IPS-18a (cell line): ENCODE data around the gene MED10.

Source experiments
- H3K27ac ChIP-seq: one replicate; pipeline ENCODE4 v1.5.1; 2013; ENCODE audit warnings: low read length
- H3K27me3 ChIP-seq: one replicate; pipeline ENCODE4 v1.6.1; 2013; ENCODE audit warnings: mild to moderate bottlenecking, low read length; ENCODE audit not compliant: control insufficient read depth, insufficient read depth
- H3K36me3 ChIP-seq: one replicate; pipeline ENCODE4 v1.6.1; 2013; ENCODE audit warnings: low read depth, low read length; ENCODE audit not compliant: control insufficient read depth
- H3K4me1 ChIP-seq: one replicate; pipeline ENCODE4 v1.6.1; 2013; ENCODE audit warnings: low read depth, low read length; ENCODE audit not compliant: control insufficient read depth
- H3K4me3 ChIP-seq: one replicate; pipeline ENCODE4 v1.5.1; 2013; ENCODE audit warnings: low read length
- H3K9ac ChIP-seq: one replicate; pipeline ENCODE4 v1.6.1; 2013; ENCODE audit warnings: mild to moderate bottlenecking, low read length, moderate library complexity
- H3K9me3 ChIP-seq: one replicate; pipeline ENCODE4 v1.6.1; 2013; ENCODE audit warnings: low read depth, low read length; ENCODE audit not compliant: control insufficient read depth

MED10 gene

GRCh38 chr5:6356578-6357164 lies 21.7 kb downstream of the MED10 start:
- no peak overlapping the region for H3K27ac ChIP-seq
- no peak overlapping the region for H3K9ac ChIP-seq
- no peaks in the 10 kb centered on the region for H3K27me3 ChIP-seq
- H3K36me3 ChIP-seq = no peaks in the 10 kb centered on the region
- H3K4me1 ChIP-seq = no peaks in the 10 kb centered on the region
- no peaks in the 10 kb centered on the region for H3K9me3 ChIP-seq
- no peak overlapping the region for H3K4me3 ChIP-seq

GRCh38 chr5:6355294-6355693 lies 23.1 kb downstream of the MED10 start:
- H3K9me3 ChIP-seq = no peaks in the 10 kb centered on the region
- H3K9ac ChIP-seq = no peak overlapping the region
- H3K36me3 ChIP-seq = no peaks in the 10 kb centered on the region
- H3K4me1 ChIP-seq = no peaks in the 10 kb centered on the region
- H3K27ac ChIP-seq = no peak overlapping the region
- no peak overlapping the region for H3K4me3 ChIP-seq
- no peaks in the 10 kb centered on the region for H3K27me3 ChIP-seq

- Histone ChIP-seq H3K4me1 (no peaks in the 10 kb centered on the region), H3K27ac (no peak overlapping the region), H3K9me3 (no peaks in the 10 kb centered on the region), H3K36me3 (no peaks in the 10 kb centered on the region), H3K27me3 (no peaks in the 10 kb centered on the region), H3K4me3 (no peak overlapping the region), H3K9ac (no peak overlapping the region)
Observed at GRCh38 chr5:6354848-6355247, 23.5 kb downstream of the MED10 start.

GRCh38 chr5:6353602-6354302 lies 24.6 kb downstream of the MED10 start:
- H3K4me3 ChIP-seq = no peak overlapping the region
- H3K9me3 ChIP-seq = no peaks in the 10 kb centered on the region
- H3K27ac ChIP-seq = no peak overlapping the region
- H3K9ac ChIP-seq = no peak overlapping the region
- H3K27me3 ChIP-seq = no peaks in the 10 kb centered on the region
- H3K36me3 ChIP-seq = no peaks in the 10 kb centered on the region
- H3K4me1 ChIP-seq = no peaks in the 10 kb centered on the region

GRCh38 chr5:6350277-6351090 lies 27.9 kb downstream of the MED10 start:
- H3K9me3 ChIP-seq = no peaks in the 10 kb centered on the region
- H3K9ac ChIP-seq = no peak overlapping the region
- no peak overlapping the region for H3K27ac ChIP-seq
- no peaks in the 10 kb centered on the region for H3K36me3 ChIP-seq
- H3K27me3 ChIP-seq = no peaks in the 10 kb centered on the region
- no peak overlapping the region for H3K4me3 ChIP-seq
- H3K4me1 ChIP-seq = no peaks in the 10 kb centered on the region

- H3K27me3 ChIP-seq = no peaks in the 10 kb centered on the region
- H3K27ac ChIP-seq = no peak overlapping the region
- no peaks in the 10 kb centered on the region for H3K36me3 ChIP-seq
- H3K4me1 ChIP-seq = no peaks in the 10 kb centered on the region
- no peaks in the 10 kb centered on the region for H3K9me3 ChIP-seq
- H3K9ac ChIP-seq = no peak overlapping the region
- no peak overlapping the region for H3K4me3 ChIP-seq
Observed at GRCh38 chr5:6349387-6349786, 29.0 kb downstream of the MED10 start.

- Histone ChIP-seq H3K27ac (no peak overlapping the region), H3K4me1 (no peaks in the 10 kb centered on the region), H3K9me3 (no peaks in the 10 kb centered on the region), H3K36me3 (no peaks in the 10 kb centered on the region), H3K4me3 (no peak overlapping the region), H3K27me3 (no peaks in the 10 kb centered on the region), H3K9ac (no peak overlapping the region)
Observed at GRCh38 chr5:6348476-6349000, 29.8 kb downstream of the MED10 start.

GRCh38 chr5:6347673-6348072 lies 30.7 kb downstream of the MED10 start:
- Histone ChIP-seq H3K4me1 (no peaks in the 10 kb centered on the region), H3K9me3 (no peaks in the 10 kb centered on the region), H3K27me3 (no peaks in the 10 kb centered on the region), H3K4me3 (no peak overlapping the region), H3K27ac (no peak overlapping the region), H3K36me3 (no peaks in the 10 kb centered on the region), H3K9ac (no peak overlapping the region)

- H3K4me3 ChIP-seq = no peak overlapping the region
- no peaks in the 10 kb centered on the region for H3K9me3 ChIP-seq
- no peaks in the 10 kb centered on the region for H3K27me3 ChIP-seq
- H3K4me1 ChIP-seq = no peaks in the 10 kb centered on the region
- no peak overlapping the region for H3K9ac ChIP-seq
- no peak overlapping the region for H3K27ac ChIP-seq
- H3K36me3 ChIP-seq = no peaks in the 10 kb centered on the region
Observed at GRCh38 chr5:6347165-6347564, 31.2 kb downstream of the MED10 start.

GRCh38 chr5:6344593-6344989 lies 33.8 kb downstream of the MED10 start:
- Histone ChIP-seq H3K36me3 (no peaks in the 10 kb centered on the region), H3K9me3 (no peaks in the 10 kb centered on the region), H3K4me1 (no peaks in the 10 kb centered on the region), H3K4me3 (no peak overlapping the region), H3K27me3 (no peaks in the 10 kb centered on the region), H3K27ac (no peak overlapping the region), H3K9ac (no peak overlapping the region)

GRCh38 chr5:6343951-6344592 lies 34.3 kb downstream of the MED10 start:
- Histone ChIP-seq H3K4me1 (no peaks in the 10 kb centered on the region), H3K36me3 (no peaks in the 10 kb centered on the region), H3K4me3 (no peak overlapping the region), H3K27ac (no peak overlapping the region), H3K27me3 (no peaks in the 10 kb centered on the region), H3K9me3 (no peaks in the 10 kb centered on the region), H3K9ac (no peak overlapping the region)
